A549 (cell line): ENCODE results near the gene LSM11. TPM values are rescaled to one million over a fixed set of nuclear protein-coding genes. Genes with fewer than 3 reads are reported as not detected.
A peak's percentile ranks its signal among the peaks of the same experiment; 100 is the strongest.

Experiments
- ATAC-seq, 2 experiments: fragments of 200-7000 bp in 1 of 2; fragments of >200 bp in 1 of 2; cut with Nextera tagmentation in 1 of 2; cut with Tn5 transposase in 1 of 2; 3 replicates each; pipeline versions ENCODE4 v1.8.0 to v1.9.1; 2018 to 2020; ENCODE audit warnings: mild to moderate bottlenecking in 1 of 2, moderate library complexity in 1 of 2
- CTCF ChIA-PET: fragments of 300-600 bp; sonication (Branson Sonifier 250); formaldehyde crosslinking; extraction: SDS; loops from one replicate; lab custom pipeline; 2021; ENCODE audit warnings: antibody characterized with exemption, inconsistent platforms; lab: Yijun Ruan, JAX
- POLR2A ChIA-PET: fragments of 350-600 bp; formaldehyde crosslinking; extraction: SDS; loops from one replicate; lab custom pipeline; 2021; ENCODE audit warnings: antibody characterized with exemption, inconsistent platforms; lab: Yijun Ruan, JAX
- DNase-seq, 2 experiments: peaks; one replicate each; pipeline versions ENCODE4 v3.0.0 to v3.0.0-alpha.2; 2011 to 2016; ENCODE audit warnings: low read depth in 1 of 2, low spot score in 1 of 2
- FAIRE-seq: peaks from 2 replicates; lab custom pipeline; 2011; peaks lifted over from hg19 to GRCh38; lab: Jason Lieb, UNC
- H3K27ac ChIP-seq, 2 experiments: fragments of >200 bp; sonication (Bioruptor Twin); formaldehyde crosslinking; 3 replicates each; pipeline ENCODE4 v1.5.1; 2016 to 2017
- H3K4me1 ChIP-seq: fragments of >200 bp; sonication (Bioruptor Twin); formaldehyde crosslinking; 3 replicates; pipeline ENCODE4 v1.6.1; 2016
- H3K4me2 ChIP-seq: fragments of >200 bp; sonication (Bioruptor Twin); formaldehyde crosslinking; 3 replicates; pipeline ENCODE4 v1.6.1; 2016
- H3K4me3 ChIP-seq: fragments of >200 bp; sonication (Bioruptor Twin); formaldehyde crosslinking; 3 replicates; pipeline ENCODE4 v1.5.1; 2016
- H3K9me3 ChIP-seq: fragments of >200 bp; sonication (Bioruptor Twin); formaldehyde crosslinking; 3 replicates; pipeline ENCODE4 v1.6.1; 2016
- BHLHE40 ChIP-seq: IDR thresholded peaks from 2 replicates; pipeline ENCODE4 v1.6.1; 2012; ENCODE audit warnings: low read depth, low read length, inconsistent platforms
- CHD2 ChIP-seq: fragments of 150-350 bp; IDR thresholded peaks from 2 replicates; pipeline ENCODE4 v1.6.1; 2014; ENCODE audit warnings: low read length; ENCODE audit not compliant: partially characterized antibody
- ESRRA ChIP-seq: fragments of 150-350 bp; IDR thresholded peaks from 2 replicates; pipeline ENCODE4 v1.6.1; 2014; ENCODE audit warnings: mild to moderate bottlenecking, low read length, borderline replicate concordance
- FOSB ChIP-seq: fragments of 250-450 bp; sonication (Bioruptor Pico); IDR thresholded peaks from 2 replicates; pipeline ENCODE4 v1.5.0; 2020; ENCODE audit warnings: mild to moderate bottlenecking, moderate library complexity
- FOXS1 ChIP-seq: fragments of 250-450 bp; sonication (Bioruptor Pico); IDR thresholded peaks from 2 replicates; pipeline ENCODE4 v1.5.0; 2020; ENCODE audit warnings: mild to moderate bottlenecking, moderate library complexity
- HEYL ChIP-seq: fragments of 250-450 bp; sonication (Bioruptor Pico); IDR thresholded peaks from 2 replicates; pipeline ENCODE4 v1.8.0; 2021; ENCODE audit warnings: mild to moderate bottlenecking, moderate library complexity
- HMGXB4 ChIP-seq: fragments of 250-450 bp; sonication (Bioruptor Pico); IDR thresholded peaks from 2 replicates; pipeline ENCODE4 v1.5.0; 2021; ENCODE audit warnings: mild to moderate bottlenecking, moderate library complexity, borderline replicate concordance
- JUN ChIP-seq, 2 experiments: fragments of >200 bp; sonication (Bioruptor Twin); formaldehyde crosslinking; IDR thresholded peaks; 2 replicates in 1 of 2; 3 replicates in 1 of 2; pipeline ENCODE4 v1.6.1; 2016 to 2017
- KDM5A ChIP-seq: fragments of 200-600 bp; sonication (generic); IDR thresholded peaks from 2 replicates; pipeline ENCODE4 v1.6.1; 2016; ENCODE audit warnings: antibody characterized with exemption, mild to moderate bottlenecking
- MAFK ChIP-seq: fragments of 450-650 bp; IDR thresholded peaks from 2 replicates; pipeline ENCODE4 v1.6.1; 2014; ENCODE audit not compliant: partially characterized antibody
- MAX ChIP-seq: IDR thresholded peaks from 2 replicates; pipeline ENCODE4 v1.6.1; 2012
- NPAS2 ChIP-seq: fragments of 250-450 bp; sonication (Bioruptor Pico); IDR thresholded peaks from 2 replicates; pipeline ENCODE4 v1.8.0; 2022; ENCODE audit warnings: mild to moderate bottlenecking, moderate library complexity, borderline replicate concordance
- POLR2A ChIP-seq: IDR thresholded peaks from 2 replicates; pipeline ENCODE4 v1.6.1; 2012; ENCODE audit warnings: mild to moderate bottlenecking, low read length
- POLR2AphosphoS2 ChIP-seq: conservative IDR thresholded peaks from 2 replicates; pipeline ENCODE4 v1.6.1; 2012; ENCODE audit warnings: low read length, improper control_type of control experiment, inconsistent platforms
- SMC3 ChIP-seq: fragments of >200 bp; sonication (Bioruptor Twin); formaldehyde crosslinking; IDR thresholded peaks from 3 replicates; pipeline ENCODE4 v1.6.1; 2018; ENCODE audit warnings: inconsistent platforms
- SREBF2 ChIP-seq: fragments of 450-650 bp; IDR thresholded peaks from 2 replicates; pipeline ENCODE4 v1.6.1; 2014; ENCODE audit warnings: mild to moderate bottlenecking, moderate library complexity
- WGBS: methylation state at CpG from one replicate; pipeline ENCODE4 v1.1.6; 2017; ENCODE audit errors: missing lambda C conversion rate; 5-methylcytosine and 5-hydroxymethylcytosine counted together
- polyA plus RNA-seq, 4 experiments: library from polyadenylated mRNA; depleted of rRNA in 3 of 4; stranded (reverse); fragments of >200 nt; fragmentation: RNase III in 1 of 4; extraction: RNeasy Plus Mini Kit Qiagen cat#74134 plus additional on column Dnase treatment in 1 of 4; gene quantifications; 2 replicates in 3 of 4; 3 replicates in 1 of 4; pipeline ENCODE4 v1.2.3, GENCODE V29; 2011 to 2017
- TF ChIP-seq, protein P1 (sequence below): fragments of 450-650 bp; IDR thresholded peaks from 2 replicates; pipeline ENCODE4 v1.6.1; 2014; ENCODE audit warnings: antibody characterized with exemption
- TF ChIP-seq, protein P2 (sequence below): fragments of 200-600 bp; sonication (generic); IDR thresholded peaks from 2 replicates; pipeline ENCODE4 v1.6.1; 2016; ENCODE audit warnings: antibody characterized with exemption, mild to moderate bottlenecking, moderate library complexity

LSM11 gene
- polyA plus RNA-seq, 2 of the 4 experiments (the other 2 are of a cell fraction), result 2.9 to 4.1 TPM

DNA sequence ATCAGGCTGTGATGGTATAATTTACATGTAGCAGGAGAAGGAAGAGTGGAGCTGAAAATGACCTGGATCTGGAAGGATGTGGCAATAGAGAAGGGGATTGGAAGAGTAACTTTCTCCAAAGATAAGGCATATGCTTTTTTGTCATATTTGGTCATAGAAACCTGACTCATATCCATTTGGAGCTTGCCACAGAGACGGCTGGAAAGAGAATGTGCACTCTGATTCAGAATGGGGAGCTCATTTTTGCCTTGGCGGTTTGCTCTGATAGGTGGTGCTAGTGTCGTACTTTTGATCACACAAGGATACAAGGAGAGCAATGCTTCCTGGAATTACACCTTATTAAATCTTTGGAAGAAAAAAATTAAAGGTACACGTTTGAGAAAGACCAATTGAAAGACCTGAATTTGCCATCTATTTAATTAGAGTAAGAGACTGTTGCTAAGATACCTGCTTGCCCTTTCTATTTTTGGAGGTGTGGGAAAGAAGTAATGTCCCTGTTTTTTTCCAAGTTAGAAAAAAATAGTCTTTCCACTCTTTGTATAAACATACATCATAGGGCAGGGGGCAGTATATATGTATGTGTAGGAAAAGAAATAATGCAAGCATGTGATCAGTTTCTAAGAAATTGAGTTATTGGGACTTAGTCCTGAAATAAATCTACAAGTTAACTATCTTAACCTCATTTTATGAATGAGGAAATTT lies 5.4 kb downstream of the LSM11 start:
- peaks cover 15% of the 10 kb centered on the region for H3K4me1 ChIP-seq
- no peaks in the 10 kb centered on the region for H3K9me3 ChIP-seq
- H3K4me3 ChIP-seq, result no peak overlapping the region
- no peak overlapping the region for H3K27ac ChIP-seq
- ChIA-PET CTCF (interaction anchor here (0.5 to 10.1 kb wide), 3 partner anchors 12 to 183 kb away, joined by 3 to 78 read pairs (median 3); no protein-coding TSS in a partner anchor), POLR2A (no interaction called here)
- H3K4me2 ChIP-seq, result no peak overlapping the region
- ATAC-seq, result 0 out of 6 replicates have a peak, but pooled peaks of 1 of the 2 experiments have one; percentile 37
- TF ChIP-seq FOXS1 (CRISPR knock-in tag), result no peak
- no peak for TF ChIP-seq NPAS2
- no peak for TF ChIP-seq FOSB (CRISPR knock-in tag)
- no peak for TF ChIP-seq ESRRA
- no peak for TF ChIP-seq JUN (IDR thresholded peaks at IDR 0.05)
- TF ChIP-seq SMC3, result no peak
- TF ChIP-seq HMGXB4 (CRISPR knock-in tag), result no peak
- TF ChIP-seq MAX, result no peak
- no peak for TF ChIP-seq KDM5A
- no peak for FAIRE-seq
- WGBS, result 62% methylated on average over 4 of the region's 4 CpGs
- peak in 1 of 2 experiments; percentile 20 for DNase-seq

GRCh38 chr5:157749462-157749799 lies 5.9 kb downstream of the LSM11 start:
- no peak for FAIRE-seq
- CTCF ChIA-PET, result interaction anchor here (0.6 to 10.1 kb wide), 2 partner anchors 11 to 108 kb away, joined by 3 to 78 read pairs; no protein-coding TSS in a partner anchor
- H3K4me2 ChIP-seq, result no peak overlapping the region
- no peak overlapping the region for H3K4me3 ChIP-seq
- DNase-seq, result no peak
- no peak for TF ChIP-seq SREBF2
- no peak for TF ChIP-seq HEYL (CRISPR knock-in tag)
- no peak for TF ChIP-seq CHD2
- TF ChIP-seq, protein P1, sequence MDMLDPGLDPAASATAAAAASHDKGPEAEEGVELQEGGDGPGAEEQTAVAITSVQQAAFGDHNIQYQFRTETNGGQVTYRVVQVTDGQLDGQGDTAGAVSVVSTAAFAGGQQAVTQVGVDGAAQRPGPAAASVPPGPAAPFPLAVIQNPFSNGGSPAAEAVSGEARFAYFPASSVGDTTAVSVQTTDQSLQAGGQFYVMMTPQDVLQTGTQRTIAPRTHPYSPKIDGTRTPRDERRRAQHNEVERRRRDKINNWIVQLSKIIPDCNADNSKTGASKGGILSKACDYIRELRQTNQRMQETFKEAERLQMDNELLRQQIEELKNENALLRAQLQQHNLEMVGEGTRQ, result no peak
- no peak for TF ChIP-seq MAFK
- TF ChIP-seq BHLHE40, result no peak
- TF ChIP-seq POLR2AphosphoS2, result no peak
- TF ChIP-seq, protein P2, sequence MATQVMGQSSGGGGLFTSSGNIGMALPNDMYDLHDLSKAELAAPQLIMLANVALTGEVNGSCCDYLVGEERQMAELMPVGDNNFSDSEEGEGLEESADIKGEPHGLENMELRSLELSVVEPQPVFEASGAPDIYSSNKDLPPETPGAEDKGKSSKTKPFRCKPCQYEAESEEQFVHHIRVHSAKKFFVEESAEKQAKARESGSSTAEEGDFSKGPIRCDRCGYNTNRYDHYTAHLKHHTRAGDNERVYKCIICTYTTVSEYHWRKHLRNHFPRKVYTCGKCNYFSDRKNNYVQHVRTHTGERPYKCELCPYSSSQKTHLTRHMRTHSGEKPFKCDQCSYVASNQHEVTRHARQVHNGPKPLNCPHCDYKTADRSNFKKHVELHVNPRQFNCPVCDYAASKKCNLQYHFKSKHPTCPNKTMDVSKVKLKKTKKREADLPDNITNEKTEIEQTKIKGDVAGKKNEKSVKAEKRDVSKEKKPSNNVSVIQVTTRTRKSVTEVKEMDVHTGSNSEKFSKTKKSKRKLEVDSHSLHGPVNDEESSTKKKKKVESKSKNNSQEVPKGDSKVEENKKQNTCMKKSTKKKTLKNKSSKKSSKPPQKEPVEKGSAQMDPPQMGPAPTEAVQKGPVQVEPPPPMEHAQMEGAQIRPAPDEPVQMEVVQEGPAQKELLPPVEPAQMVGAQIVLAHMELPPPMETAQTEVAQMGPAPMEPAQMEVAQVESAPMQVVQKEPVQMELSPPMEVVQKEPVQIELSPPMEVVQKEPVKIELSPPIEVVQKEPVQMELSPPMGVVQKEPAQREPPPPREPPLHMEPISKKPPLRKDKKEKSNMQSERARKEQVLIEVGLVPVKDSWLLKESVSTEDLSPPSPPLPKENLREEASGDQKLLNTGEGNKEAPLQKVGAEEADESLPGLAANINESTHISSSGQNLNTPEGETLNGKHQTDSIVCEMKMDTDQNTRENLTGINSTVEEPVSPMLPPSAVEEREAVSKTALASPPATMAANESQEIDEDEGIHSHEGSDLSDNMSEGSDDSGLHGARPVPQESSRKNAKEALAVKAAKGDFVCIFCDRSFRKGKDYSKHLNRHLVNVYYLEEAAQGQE, result no peak
- no peak for TF ChIP-seq POLR2A
- H3K9me3 ChIP-seq, result no peaks in the 10 kb centered on the region
- WGBS, result 84% methylated on average over 11 of the region's 11 CpGs
- POLR2A ChIA-PET, result no interaction called here
- no peak overlapping the region for H3K27ac ChIP-seq
- peaks cover 14% of the 10 kb centered on the region for H3K4me1 ChIP-seq
- ATAC-seq, result no peak
